NCI-H187 treated with DMSO at 0.1 percent for 48 hours (cell line): ENCODE measurements around the gene SPON2.

ENCODE experiments used
- DNase-seq: peaks from one replicate; lab custom pipeline; 2025; lab: John Stamatoyannopoulos, UW

SPON2 gene

GRCh38 chr4:1208970-1209704 is 36.8 kb upstream of the SPON2 start:
- DNase-seq = no peak

GRCh38 chr4:1208266-1208961 is 36.0 kb upstream of the SPON2 start:
- no peak for DNase-seq

GRCh38 chr4:1207603-1208265 is 35.4 kb upstream of the SPON2 start:
- DNase-seq = no peak

GRCh38 chr4:1207157-1207470 is 34.7 kb upstream of the SPON2 start:
- DNase-seq = no peak

GRCh38 chr4:1206299-1207156 is 34.1 kb upstream of the SPON2 start:
- DNase-seq = no peak

GRCh38 chr4:1205586-1206298 is 33.4 kb upstream of the SPON2 start:
- no peak for DNase-seq

GRCh38 chr4:1204828-1205585 is 32.6 kb upstream of the SPON2 start:
- DNase-seq = no peak

GRCh38 chr4:1204286-1204827 is 32.0 kb upstream of the SPON2 start:
- DNase-seq = no peak

GRCh38 chr4:1203026-1203616 is 30.7 kb upstream of the SPON2 start:
- no peak for DNase-seq

- no peak for DNase-seq
Measured at GRCh38 chr4:1202526-1203011, 30.2 kb upstream of the SPON2 start.

- no peak for DNase-seq
Measured at GRCh38 chr4:1201851-1202525, 29.6 kb upstream of the SPON2 start.

- no peak for DNase-seq
Measured at GRCh38 chr4:1200425-1201035, 28.1 kb upstream of the SPON2 start.

- no peak for DNase-seq
Measured at GRCh38 chr4:1199556-1200331, 27.4 kb upstream of the SPON2 start.

- no peak for DNase-seq
Measured at GRCh38 chr4:1198098-1198844, 25.9 kb upstream of the SPON2 start.

GRCh38 chr4:1196421-1197183 is 24.2 kb upstream of the SPON2 start:
- no peak for DNase-seq

- DNase-seq = no peak
Measured at GRCh38 chr4:1195891-1196401, 23.6 kb upstream of the SPON2 start.
